Measurements from ENCODE around the gene TGFBR2. TPM values are rescaled to one million over a fixed set of nuclear protein-coding genes. Genes with fewer than 3 reads are reported as not detected.

Gene TGFBR2
- total RNA-seq, 1 donor from 2014 or later, result 53.4 TPM

DNA sequence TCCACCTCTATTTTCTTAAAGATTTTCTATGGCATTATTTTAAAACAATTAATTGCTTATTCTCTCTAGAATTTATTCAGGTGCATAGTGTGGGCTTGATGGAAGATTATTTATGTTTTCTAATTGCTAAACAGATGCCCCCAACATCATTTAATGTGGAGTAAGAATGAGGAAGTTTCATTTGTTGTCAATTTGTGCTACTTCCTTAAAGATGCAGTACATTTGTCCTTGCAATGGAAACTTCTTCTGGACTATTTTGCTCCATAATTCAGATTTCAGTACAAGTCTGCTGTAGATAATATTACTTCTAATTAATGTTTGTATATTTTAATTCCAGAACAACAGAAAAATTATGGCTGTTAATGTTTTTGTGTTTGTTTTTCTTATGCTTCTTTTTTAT, 104.8 kb downstream of the TGFBR2 start:
- no peak for DNase-seq (ENCODE audit: low read depth)
- H3K4me3 ChIP-seq (ENCODE audit: low read depth, low read length), result no peak overlapping the region
- TF ChIP-seq CTCF (conservative IDR thresholded peaks at IDR 0.05; ENCODE audit: low read depth, low read length), result no peak

DNA sequence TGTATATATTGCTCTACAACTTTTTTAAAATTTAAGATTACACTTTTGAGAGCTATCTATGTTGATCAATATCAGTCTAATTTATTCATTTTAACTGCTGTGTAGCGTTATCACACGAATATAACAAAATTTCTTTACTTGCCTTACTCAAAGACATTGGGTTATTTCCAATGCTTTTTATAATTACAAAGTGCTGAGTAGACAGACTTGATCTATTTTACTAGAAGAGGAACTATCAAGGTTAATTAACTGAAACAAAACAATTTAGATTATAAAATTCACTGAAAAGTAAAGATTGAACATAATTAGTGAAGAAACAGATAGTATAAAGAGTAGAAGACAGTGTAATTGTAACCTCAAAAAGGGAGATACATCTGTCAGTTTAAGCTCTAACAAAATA, 105.5 kb downstream of the TGFBR2 start:
- no peak for TF ChIP-seq CTCF (conservative IDR thresholded peaks at IDR 0.05; ENCODE audit: low read depth, low read length)
- DNase-seq (ENCODE audit: low read depth), result no peak
- no peak overlapping the region for H3K4me3 ChIP-seq (ENCODE audit: low read depth, low read length)

GRCh38 chr3:30712991-30713390, 106.6 kb downstream of the TGFBR2 start:
- H3K4me3 ChIP-seq (ENCODE audit: low read depth, low read length), result no peak overlapping the region
- no peak for TF ChIP-seq CTCF (conservative IDR thresholded peaks at IDR 0.05; ENCODE audit: low read depth, low read length)
- no peak for DNase-seq (ENCODE audit: low read depth)

DNA sequence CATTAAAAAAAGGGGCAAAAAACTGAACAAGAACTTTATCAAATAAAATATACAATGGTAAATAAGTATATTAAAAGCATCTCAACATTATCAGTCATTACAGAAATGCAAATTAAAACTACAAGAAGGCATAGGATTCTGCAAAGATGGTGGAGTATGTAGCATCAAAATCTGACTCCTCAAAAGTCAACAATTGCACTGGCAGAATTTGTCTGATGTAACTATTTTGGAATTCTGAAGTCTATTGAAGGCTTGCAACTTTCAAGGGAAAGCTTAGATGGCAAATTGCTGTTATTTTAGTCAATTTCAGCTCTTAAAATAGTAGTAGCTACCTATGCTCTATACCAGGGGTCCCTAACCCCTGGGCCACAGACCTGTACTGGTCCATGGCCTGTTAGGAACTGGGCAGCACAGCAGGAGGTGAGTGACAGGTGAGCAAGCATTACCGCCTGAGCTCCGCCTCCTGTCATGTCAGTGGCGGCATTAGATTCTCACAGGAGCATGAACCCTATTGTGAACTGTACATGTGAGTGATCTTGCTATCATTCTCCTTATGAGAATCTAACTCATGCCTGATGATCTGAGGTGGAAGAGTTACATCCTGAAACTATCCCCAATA, 107.6 kb downstream of the TGFBR2 start:
- no peak overlapping the region for H3K4me3 ChIP-seq (ENCODE audit: low read depth, low read length)
- no peak for TF ChIP-seq CTCF (conservative IDR thresholded peaks at IDR 0.05; ENCODE audit: low read depth, low read length)
- no peak for DNase-seq (ENCODE audit: low read depth)

DNA sequence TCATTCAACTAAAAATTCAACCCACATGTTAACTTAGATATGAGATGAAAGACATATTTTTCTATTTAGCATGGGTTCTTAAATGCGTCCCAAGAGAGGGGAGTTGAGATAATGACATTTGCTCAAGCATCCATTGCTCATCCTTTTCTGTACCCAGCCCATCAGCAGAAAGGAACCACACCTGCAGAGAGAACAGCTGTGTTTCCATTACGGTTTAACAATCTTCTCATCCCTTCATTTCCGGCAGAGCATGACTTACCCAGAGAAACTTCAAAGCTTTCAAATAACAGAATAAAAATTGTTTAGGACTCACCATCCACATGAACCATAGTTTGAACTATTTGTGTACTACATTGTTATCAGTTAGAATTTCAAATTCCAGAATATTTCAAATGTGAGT, 113.1 kb downstream of the TGFBR2 start:
- no peak overlapping the region for H3K4me3 ChIP-seq (ENCODE audit: low read depth, low read length)
- no peak for DNase-seq (ENCODE audit: low read depth)

DNA sequence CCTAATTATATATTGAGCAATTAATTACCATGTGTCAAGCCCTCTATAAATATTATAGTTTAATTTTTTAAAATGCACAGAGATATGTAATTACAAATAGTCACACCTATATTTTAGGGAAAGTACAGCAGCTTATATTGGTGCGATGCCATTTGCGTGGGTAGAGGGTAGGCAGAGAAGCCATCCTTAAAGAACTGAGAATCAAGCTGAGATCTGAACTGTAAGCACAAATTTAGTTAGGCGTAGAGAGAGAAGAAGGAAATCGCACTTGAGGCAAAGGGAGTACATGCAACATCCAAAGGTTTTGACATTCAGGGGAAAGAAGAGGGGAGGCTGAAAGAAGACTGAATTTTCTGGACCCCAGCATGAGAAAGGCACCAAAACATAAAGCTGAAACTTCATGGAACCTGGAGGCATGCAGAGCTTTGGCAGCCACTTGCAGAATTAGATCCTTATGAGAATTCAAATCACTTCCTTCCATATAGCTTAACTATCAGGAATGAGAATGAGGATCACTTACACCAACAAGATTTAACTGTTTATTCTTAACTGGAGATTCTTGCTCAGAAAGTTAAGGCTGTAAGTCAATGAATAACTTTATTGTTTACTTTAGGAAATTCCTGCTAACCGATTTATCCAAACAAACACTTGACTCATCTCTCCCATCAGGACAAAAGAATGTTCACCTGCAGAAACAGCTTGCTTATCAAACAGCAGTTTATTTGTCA, 114.3 kb downstream of the TGFBR2 start:
- TF ChIP-seq CTCF (conservative IDR thresholded peaks at IDR 0.05; ENCODE audit: low read depth, low read length), result no peak
- no peak overlapping the region for H3K4me3 ChIP-seq (ENCODE audit: low read depth, low read length)
- DNase-seq (ENCODE audit: low read depth), result peak; percentile 97

More for the DNA sequence above, 113.1 kb downstream of the TGFBR2 start:
- TF ChIP-seq CTCF (conservative IDR thresholded peaks at IDR 0.05; ENCODE audit: low read depth, low read length), result no peak

DNA sequence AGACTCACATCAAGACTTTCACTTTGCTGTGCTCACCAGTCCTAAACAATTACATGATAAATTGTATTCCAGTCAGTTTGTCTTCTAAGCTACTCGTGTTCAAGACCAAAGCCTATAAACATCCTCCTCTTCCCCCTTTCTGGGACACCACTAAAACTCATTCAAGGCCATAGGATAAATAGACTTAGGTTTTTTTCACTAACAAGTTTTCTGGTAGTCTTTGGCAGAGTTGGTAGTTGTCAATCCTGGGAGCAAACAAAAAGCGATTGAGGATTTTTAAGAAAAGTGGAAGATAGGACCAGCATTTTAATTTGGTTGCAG, 114.9 kb downstream of the TGFBR2 start:
- no peak overlapping the region for H3K4me3 ChIP-seq (ENCODE audit: low read depth, low read length)
- no peak for DNase-seq (ENCODE audit: low read depth)
- no peak for TF ChIP-seq CTCF (conservative IDR thresholded peaks at IDR 0.05; ENCODE audit: low read depth, low read length)
